Stimulated activated CD4-positive, alpha-beta T cell treated with anti-CD3 and anti-CD28 coated beads, Interleukin-15, amount 100 ng/mL, for 24 hours (primary cell): ENCODE data around the gene GPD1.
"Not testable (repeated sequence)": the region's sequence is repeated elsewhere in the genome, so short reads cannot be mapped to it uniquely, and the experiment has no call there.

Source experiments
- DNase-seq: peaks from one replicate; pipeline ENCODE4 v3.0.0-alpha.2; 2020

GPD1 gene

GRCh38 chr12:50132505-50133135 lies 28.8 kb downstream of the GPD1 start:
- no peak for DNase-seq

GRCh38 chr12:50142993-50143392 lies 39.2 kb downstream of the GPD1 start:
- no peak for DNase-seq

GRCh38 chr12:50145439-50145838 lies 41.6 kb downstream of the GPD1 start:
- DNase-seq = no peak

- DNase-seq = no peak
Observed at GRCh38 chr12:50147281-50147680, 43.5 kb downstream of the GPD1 start.

- not testable (repeated sequence) for DNase-seq
Observed at GRCh38 chr12:50148011-50148410, 44.2 kb downstream of the GPD1 start.

GRCh38 chr12:50149311-50149710 lies 45.5 kb downstream of the GPD1 start:
- DNase-seq = no peak

- no peak for DNase-seq
Observed at GRCh38 chr12:50151047-50151687, 47.4 kb downstream of the GPD1 start.

GRCh38 chr12:50154947-50155346 lies 51.1 kb downstream of the GPD1 start:
- DNase-seq = not testable (repeated sequence)

GRCh38 chr12:50156641-50157040 lies 52.8 kb downstream of the GPD1 start:
- no peak for DNase-seq

- no peak for DNase-seq
Observed at GRCh38 chr12:50157259-50157658, 53.5 kb downstream of the GPD1 start.

GRCh38 chr12:50160643-50161042 lies 56.8 kb downstream of the GPD1 start:
- no peak for DNase-seq
